D721Med (cell line): Measurements from ENCODE around the gene ASB1.

Experiments
- DNase-seq: peaks from one replicate; pipeline ENCODE4 v3.0.0; 2011; ENCODE audit warnings: low spot score; ENCODE audit not compliant: insufficient read length
- FAIRE-seq: peaks from 2 replicates; lab custom pipeline; 2011; peaks lifted over from hg19 to GRCh38; lab: Jason Lieb, UNC
- CTCF ChIP-seq: IDR thresholded peaks from 2 replicates; pipeline ENCODE4 v1.5.1; 2012; ENCODE audit warnings: mild to moderate bottlenecking, control low read depth; ENCODE audit not compliant: insufficient read depth; ENCODE audit errors: missing control alignments

ASB1 gene

GRCh38 chr2:238389988-238390589 is 36.6 kb upstream of the ASB1 start:
- FAIRE-seq (no peak), DNase-seq (no peak)
- TF ChIP-seq CTCF, result no peak

GRCh38 chr2:238391042-238391689 is 35.6 kb upstream of the ASB1 start:
- TF ChIP-seq CTCF, result no peak
- DNase-seq (no peak), FAIRE-seq (no peak)

GRCh38 chr2:238396663-238397062 is 30.1 kb upstream of the ASB1 start:
- FAIRE-seq (no peak), DNase-seq (no peak)
- no peak for TF ChIP-seq CTCF

- TF ChIP-seq CTCF, result no peak
- DNase-seq (no peak), FAIRE-seq (no peak)
Observed at GRCh38 chr2:238397356-238397755, 29.4 kb upstream of the ASB1 start.

GRCh38 chr2:238398577-238398976 is 28.1 kb upstream of the ASB1 start:
- FAIRE-seq (no peak), DNase-seq (no peak)
- TF ChIP-seq CTCF, result no peak

- TF ChIP-seq CTCF, result no peak
- DNase-seq (no peak), FAIRE-seq (no peak)
Observed at GRCh38 chr2:238399094-238399493, 27.6 kb upstream of the ASB1 start.

GRCh38 chr2:238401551-238401950 is 25.2 kb upstream of the ASB1 start:
- no peak for TF ChIP-seq CTCF
- no peak for FAIRE-seq
- no peak for DNase-seq
